Kidney (tissue), 14 donors: ENCODE results near the gene GATA3. TPM values are rescaled to one million over a fixed set of nuclear protein-coding genes. Genes with fewer than 3 reads are reported as not detected.

Source experiments
- DNase-seq, 5 donors: peaks; one replicate each; pipeline ENCODE4 v3.0.0-alpha.2; 2013 to 2020
- FAIRE-seq: peaks from 2 replicates; lab custom pipeline; 2012; peaks lifted over from hg19 to GRCh38; lab: Jason Lieb, UNC
- H3K27ac ChIP-seq, 2 donors: one replicate each; pipeline ENCODE4 v1.7.0; 2013; ENCODE audit warnings: low read depth in 2 of 2, low read length in 2 of 2, inconsistent platforms in 1 of 2
- H3K27me3 ChIP-seq: one replicate; pipeline ENCODE4 v1.7.1; 2013; ENCODE audit warnings: low read length, inconsistent platforms; ENCODE audit not compliant: control insufficient read depth, insufficient read depth
- H3K36me3 ChIP-seq, 3 donors: one replicate each; pipeline versions ENCODE4 v1.7.0 to v1.7.1; 2013; ENCODE audit warnings: low read length in 3 of 3, control low read depth in 1 of 3, inconsistent platforms in 1 of 3; ENCODE audit not compliant: insufficient read depth in 3 of 3, control insufficient read depth in 2 of 3
- H3K4me1 ChIP-seq, 3 donors: one replicate each; pipeline versions ENCODE4 v1.7.0 to v1.7.1; 2013; ENCODE audit warnings: low read length in 3 of 3, inconsistent platforms in 1 of 3, low read depth in 1 of 3; ENCODE audit not compliant: control insufficient read depth in 2 of 3, insufficient read depth in 2 of 3
- H3K4me3 ChIP-seq, 3 donors: one replicate each; pipeline versions ENCODE4 v1.7.0 to v1.8.1; 2013; ENCODE audit warnings: low read length in 3 of 3, control low read depth in 1 of 3, inconsistent platforms in 1 of 3
- H3K9ac ChIP-seq, 3 donors: one replicate each; pipeline versions ENCODE4 v1.7.0 to v1.7.1; 2013; ENCODE audit warnings: low read length in 3 of 3, control low read depth in 1 of 3, inconsistent platforms in 1 of 3
- H3K9me3 ChIP-seq, 3 donors: one replicate each; pipeline versions ENCODE4 v1.7.0 to v1.7.1; 2013; ENCODE audit warnings: low read length in 3 of 3, control low read depth in 1 of 3, inconsistent platforms in 1 of 3; ENCODE audit not compliant: control insufficient read depth in 2 of 3, insufficient read depth in 1 of 3
- intact Hi-C: fragments of 100-400 bp; cut with DNase I; formaldehyde crosslinking; loops from one replicate; pipeline ENCODE4 v1.11.1; 2022
- polyA plus RNA-seq: library from polyadenylated mRNA; stranded (reverse); fragments of 350-450 nt; fragmentation: Illumina TruSeq; extraction: RNeasy Lipid Tissue Mini Kit (QIAGEN cat#74804); gene quantifications from one replicate; pipeline ENCODE4 v1.2.3, GENCODE V29; 2014; ENCODE audit warnings: low read depth, low replicate concordance; ENCODE audit not compliant: insufficient read depth
- total RNA-seq: library from RNA; stranded (reverse); fragmentation: NEBNext Ultra II Directional; extraction: Animal tissue kit (Norgen Biotek cat#: 25700); gene quantifications from one replicate; pipeline ENCODE4 v1.2.1, GENCODE V29; 2021
- TF ChIP-seq, protein P1 (sequence below): IDR thresholded peaks from 3 replicates; pipeline ENCODE4 v1.5.1; 2012; ENCODE audit warnings: mild to moderate bottlenecking, moderate library complexity, borderline replicate concordance; ENCODE audit not compliant: insufficient read depth; ENCODE audit errors: extremely low read depth
- donor health status: control.
- donor health status: control.
- donor health status: control.
- donor health status: control.
- donor health status: control.
- donor health status: DM: yes; HTN: yes; CAD: no.
- donor health status: Normal renal cell carcinoma (clear cell type).

GATA3 gene
- total and polyA plus RNA-seq, 2 donors from 2014 or later: 23.5 to 45.9 TPM

DNA sequence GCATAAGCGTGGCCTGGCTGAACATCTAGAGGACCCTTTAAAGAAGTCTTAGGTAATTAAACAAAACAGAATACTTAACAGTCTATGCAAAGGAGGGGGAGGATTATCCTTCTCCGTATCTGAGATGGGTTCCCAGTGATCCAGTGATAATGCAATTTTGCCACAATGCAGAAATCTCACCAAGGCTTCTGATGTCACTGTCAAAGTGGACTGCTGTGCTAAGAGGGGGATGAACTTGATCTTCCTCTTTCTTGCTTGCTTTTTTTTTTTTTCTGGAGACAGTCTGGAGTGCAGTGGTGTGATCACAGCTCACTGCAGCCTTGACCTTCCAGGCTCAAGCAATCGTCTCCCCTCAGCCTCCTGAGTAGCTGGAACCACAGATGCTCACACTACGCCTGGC lies 30.8 kb downstream of the GATA3 start:
- TF ChIP-seq, protein P1, sequence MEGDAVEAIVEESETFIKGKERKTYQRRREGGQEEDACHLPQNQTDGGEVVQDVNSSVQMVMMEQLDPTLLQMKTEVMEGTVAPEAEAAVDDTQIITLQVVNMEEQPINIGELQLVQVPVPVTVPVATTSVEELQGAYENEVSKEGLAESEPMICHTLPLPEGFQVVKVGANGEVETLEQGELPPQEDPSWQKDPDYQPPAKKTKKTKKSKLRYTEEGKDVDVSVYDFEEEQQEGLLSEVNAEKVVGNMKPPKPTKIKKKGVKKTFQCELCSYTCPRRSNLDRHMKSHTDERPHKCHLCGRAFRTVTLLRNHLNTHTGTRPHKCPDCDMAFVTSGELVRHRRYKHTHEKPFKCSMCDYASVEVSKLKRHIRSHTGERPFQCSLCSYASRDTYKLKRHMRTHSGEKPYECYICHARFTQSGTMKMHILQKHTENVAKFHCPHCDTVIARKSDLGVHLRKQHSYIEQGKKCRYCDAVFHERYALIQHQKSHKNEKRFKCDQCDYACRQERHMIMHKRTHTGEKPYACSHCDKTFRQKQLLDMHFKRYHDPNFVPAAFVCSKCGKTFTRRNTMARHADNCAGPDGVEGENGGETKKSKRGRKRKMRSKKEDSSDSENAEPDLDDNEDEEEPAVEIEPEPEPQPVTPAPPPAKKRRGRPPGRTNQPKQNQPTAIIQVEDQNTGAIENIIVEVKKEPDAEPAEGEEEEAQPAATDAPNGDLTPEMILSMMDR: no peak
- no peaks in the 10 kb centered on the region for H3K36me3 ChIP-seq
- intact Hi-C loops: no loop called here

DNA sequence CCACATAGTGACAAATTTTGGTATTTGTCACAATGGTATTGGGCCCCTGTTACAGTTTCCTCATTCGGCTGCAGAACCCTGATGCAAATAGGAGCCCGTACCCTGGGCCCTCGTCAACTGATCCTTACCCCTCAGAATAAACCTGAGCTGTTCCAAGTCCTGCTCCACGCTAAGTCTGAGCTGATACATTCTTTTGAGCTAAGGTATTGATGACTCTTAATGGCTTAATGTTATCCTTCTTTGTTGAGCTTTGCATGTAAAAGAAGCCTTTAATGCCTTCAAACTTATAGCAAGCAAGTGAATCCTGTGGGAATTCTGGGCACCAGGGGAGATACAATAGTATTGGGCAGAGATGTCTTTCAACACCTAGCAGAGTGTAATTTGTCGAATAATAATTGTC lies 31.8 kb downstream of the GATA3 start:
- no peak for FAIRE-seq

More for the DNA sequence above, 30.8 kb downstream of the GATA3 start:
- H3K9ac ChIP-seq: no peak overlapping the region
- H3K4me1 ChIP-seq: no peaks in the 10 kb centered on the region
- no peak for DNase-seq
- H3K9me3 ChIP-seq: no peaks in the 10 kb centered on the region
- no peak for FAIRE-seq
- no peaks in the 10 kb centered on the region for H3K27me3 ChIP-seq
- no peak overlapping the region for H3K27ac ChIP-seq
- no peak overlapping the region for H3K4me3 ChIP-seq

GRCh38 chr10:8088504-8088903 lies 34.0 kb downstream of the GATA3 start:
- Histone ChIP-seq H3K36me3 (no peaks in the 10 kb centered on the region), H3K27me3 (no peaks in the 10 kb centered on the region), H3K4me1 (no peaks in the 10 kb centered on the region), H3K27ac (no peak overlapping the region), H3K9me3 (no peaks in the 10 kb centered on the region), H3K9ac (no peak overlapping the region), H3K4me3 (no peak overlapping the region)
- FAIRE-seq (no peak), DNase-seq (no peak)
- intact Hi-C loops: no loop called here
- TF ChIP-seq, protein P1: no peak

More for the DNA sequence above, 31.8 kb downstream of the GATA3 start:
- Histone ChIP-seq H3K4me3 (no peak overlapping the region), H3K9me3 (no peaks in the 10 kb centered on the region), H3K9ac (no peak overlapping the region), H3K36me3 (no peaks in the 10 kb centered on the region), H3K27me3 (no peaks in the 10 kb centered on the region), H3K4me1 (no peaks in the 10 kb centered on the region), H3K27ac (no peak overlapping the region)
- TF ChIP-seq, protein P1: no peak
- no peak for DNase-seq
- intact Hi-C loops: no loop called here

DNA sequence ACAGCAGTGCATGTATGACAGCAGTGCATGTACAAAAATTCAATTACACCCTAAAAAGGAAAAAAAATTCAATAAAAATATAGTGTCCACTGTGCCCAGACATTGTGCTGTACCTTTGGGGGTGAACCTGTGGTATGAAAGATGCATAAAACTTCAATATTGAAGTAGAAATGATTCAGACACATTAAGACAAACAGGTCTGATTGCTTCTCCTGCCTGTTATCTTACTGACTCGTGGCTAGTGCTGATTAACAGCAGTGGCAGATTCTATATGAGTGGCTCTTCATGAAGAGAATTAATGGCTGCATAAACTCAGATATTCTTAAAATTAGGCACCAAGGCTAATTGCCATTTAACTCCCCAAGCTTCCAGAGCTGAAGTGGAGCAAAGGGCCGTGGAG lies 37.9 kb downstream of the GATA3 start:
- Histone ChIP-seq H3K36me3 (no peaks in the 10 kb centered on the region), H3K4me3 (no peak overlapping the region), H3K4me1 (no peaks in the 10 kb centered on the region), H3K27me3 (no peaks in the 10 kb centered on the region), H3K9me3 (no peaks in the 10 kb centered on the region), H3K27ac (no peak overlapping the region), H3K9ac (no peak overlapping the region)
- TF ChIP-seq, protein P1: no peak
- FAIRE-seq (no peak), DNase-seq (no peak)
- intact Hi-C loops: no loop called here
